ENCODE data around the gene ITFG2. TPM values are rescaled to one million over a fixed set of nuclear protein-coding genes. Genes with fewer than 3 reads are reported as not detected.

Gene ITFG2
- total and polyA plus RNA-seq, 2 of the 13 experiments (the other 11 are each of a cell fraction or from before 2014, with no cell fraction given), result 14.8 to 15.5 TPM

DNA sequence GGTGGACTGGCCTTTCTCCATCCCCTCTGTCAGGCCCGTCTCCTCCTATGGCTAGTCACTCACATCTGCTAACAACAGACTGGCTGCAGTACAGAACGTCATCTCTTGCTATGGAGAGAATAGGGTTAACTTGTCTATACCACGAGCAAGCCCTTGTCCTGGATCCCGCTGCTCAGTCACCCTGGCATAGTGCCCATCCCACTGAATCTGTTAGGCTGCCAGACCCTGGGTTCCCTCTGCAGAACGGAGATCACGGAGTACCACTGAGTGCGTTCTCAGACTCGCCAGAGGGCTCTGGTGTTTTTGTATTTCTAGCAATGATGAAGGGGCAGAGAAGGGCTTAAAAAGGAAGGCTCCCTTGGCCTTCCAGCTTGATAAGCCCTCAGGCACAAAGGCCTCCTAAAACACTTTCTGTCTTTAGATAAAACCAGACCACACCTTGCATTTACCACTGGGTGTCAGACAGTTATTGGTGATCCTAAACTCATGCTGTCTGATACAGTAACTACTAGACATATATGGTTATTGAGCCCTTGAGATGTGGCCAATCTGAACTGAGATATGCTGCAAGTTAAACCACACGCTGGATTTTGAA lies 28.7 kb downstream of the ITFG2 start:
- no peaks in the 10 kb centered on the region for H4K20me1 ChIP-seq (ENCODE audit: insufficient read depth, low read length)
- H3K79me2 ChIP-seq (ENCODE audit: insufficient read depth, low read length), result no peaks in the 10 kb centered on the region
- H3K9me3 ChIP-seq (ENCODE audit: low read length), result no peaks in the 10 kb centered on the region
- peaks cover 3 to 4% of the 10 kb centered on the region in 2 experiments; a peak in 3 of 5 replicates for H3K36me3 ChIP-seq (replicated peaks in 1 of 2; ENCODE audit: control insufficient read depth in 1 of 2, insufficient read depth in 2 of 2, low read length in 2 of 2)
- no TSS peak for BruUV-seq (replicated peaks)
- no peak for TF ChIP-seq KDM1A (CRISPR knock-in tag; IDR thresholded peaks at IDR 0.05)
- no peak for TF ChIP-seq RFX5 (IDR thresholded peaks at IDR 0.05; ENCODE audit: low read depth, low read length)
- TF ChIP-seq, protein P1, sequence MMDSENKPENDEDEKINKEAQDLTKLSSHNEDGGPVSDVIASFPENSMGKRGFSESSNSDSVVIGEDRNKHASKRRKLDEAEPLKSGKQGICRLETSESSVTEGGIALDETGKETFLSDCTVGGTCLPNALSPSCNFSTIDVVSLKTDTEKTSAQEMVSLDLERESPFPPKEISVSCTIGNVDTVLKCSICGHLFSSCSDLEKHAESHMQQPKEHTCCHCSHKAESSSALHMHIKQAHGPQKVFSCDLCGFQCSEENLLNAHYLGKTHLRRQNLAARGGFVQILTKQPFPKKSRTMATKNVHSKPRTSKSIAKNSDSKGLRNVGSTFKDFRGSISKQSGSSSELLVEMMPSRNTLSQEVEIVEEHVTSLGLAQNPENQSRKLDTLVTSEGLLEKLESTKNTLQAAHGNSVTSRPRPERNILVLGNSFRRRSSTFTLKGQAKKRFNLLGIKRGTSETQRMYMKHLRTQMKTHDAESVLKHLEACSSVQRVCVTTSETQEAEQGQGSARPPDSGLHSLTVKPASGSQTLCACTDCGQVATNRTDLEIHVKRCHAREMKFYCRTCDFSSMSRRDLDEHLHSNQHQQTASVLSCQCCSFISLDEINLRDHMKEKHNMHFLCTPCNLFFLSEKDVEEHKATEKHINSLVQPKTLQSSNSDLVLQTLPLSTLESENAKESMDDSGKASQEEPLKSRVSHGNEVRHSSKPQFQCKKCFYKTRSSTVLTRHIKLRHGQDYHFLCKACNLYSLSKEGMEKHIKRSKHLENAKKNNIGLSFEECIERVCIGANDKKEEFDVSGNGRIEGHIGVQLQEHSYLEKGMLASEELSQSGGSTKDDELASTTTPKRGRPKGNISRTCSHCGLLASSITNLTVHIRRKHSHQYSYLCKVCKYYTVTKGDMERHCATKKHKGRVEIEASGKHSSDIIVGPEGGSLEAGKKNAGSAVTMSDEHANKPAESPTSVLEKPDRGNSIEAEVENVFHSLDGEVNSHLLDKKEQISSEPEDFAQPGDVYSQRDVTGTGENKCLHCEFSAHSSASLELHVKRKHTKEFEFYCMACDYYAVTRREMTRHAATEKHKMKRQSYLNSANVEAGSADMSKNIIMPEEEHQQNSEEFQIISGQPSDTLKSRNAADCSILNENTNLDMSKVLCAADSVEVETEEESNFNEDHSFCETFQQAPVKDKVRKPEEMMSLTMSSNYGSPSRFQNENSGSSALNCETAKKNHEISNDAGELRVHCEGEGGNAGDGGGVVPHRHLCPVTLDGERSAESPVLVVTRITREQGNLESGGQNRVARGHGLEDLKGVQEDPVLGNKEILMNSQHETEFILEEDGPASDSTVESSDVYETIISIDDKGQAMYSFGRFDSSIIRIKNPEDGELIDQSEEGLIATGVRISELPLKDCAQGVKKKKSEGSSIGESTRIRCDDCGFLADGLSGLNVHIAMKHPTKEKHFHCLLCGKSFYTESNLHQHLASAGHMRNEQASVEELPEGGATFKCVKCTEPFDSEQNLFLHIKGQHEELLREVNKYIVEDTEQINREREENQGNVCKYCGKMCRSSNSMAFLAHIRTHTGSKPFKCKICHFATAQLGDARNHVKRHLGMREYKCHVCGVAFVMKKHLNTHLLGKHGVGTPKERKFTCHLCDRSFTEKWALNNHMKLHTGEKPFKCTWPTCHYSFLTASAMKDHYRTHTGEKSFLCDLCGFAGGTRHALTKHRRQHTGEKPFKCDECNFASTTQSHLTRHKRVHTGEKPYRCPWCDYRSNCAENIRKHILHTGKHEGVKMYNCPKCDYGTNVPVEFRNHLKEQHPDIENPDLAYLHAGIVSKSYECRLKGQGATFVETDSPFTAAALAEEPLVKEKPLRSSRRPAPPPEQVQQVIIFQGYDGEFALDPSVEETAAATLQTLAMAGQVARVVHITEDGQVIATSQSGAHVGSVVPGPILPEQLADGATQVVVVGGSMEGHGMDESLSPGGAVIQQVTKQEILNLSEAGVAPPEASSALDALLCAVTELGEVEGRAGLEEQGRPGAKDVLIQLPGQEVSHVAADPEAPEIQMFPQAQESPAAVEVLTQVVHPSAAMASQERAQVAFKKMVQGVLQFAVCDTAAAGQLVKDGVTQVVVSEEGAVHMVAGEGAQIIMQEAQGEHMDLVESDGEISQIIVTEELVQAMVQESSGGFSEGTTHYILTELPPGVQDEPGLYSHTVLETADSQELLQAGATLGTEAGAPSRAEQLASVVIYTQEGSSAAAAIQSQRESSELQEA (CRISPR knock-in tag; IDR thresholded peaks at IDR 0.05; ENCODE audit: not compliant biosample characterization), result no peak
- TF ChIP-seq, protein P2, sequence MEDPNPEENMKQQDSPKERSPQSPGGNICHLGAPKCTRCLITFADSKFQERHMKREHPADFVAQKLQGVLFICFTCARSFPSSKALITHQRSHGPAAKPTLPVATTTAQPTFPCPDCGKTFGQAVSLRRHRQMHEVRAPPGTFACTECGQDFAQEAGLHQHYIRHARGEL (CRISPR knock-in tag; IDR thresholded peaks at IDR 0.05), result no peak
- 94% methylated on average over 6 of the region's 9 CpGs for WGBS (ENCODE audit: low lambda C conversion rate)
- peaks cover 13% of the 10 kb centered on the region for H3K4me1 ChIP-seq (ENCODE audit: insufficient read depth, low read length)
- FAIRE-seq (no peak), ATAC-seq (no peak), DNase-seq (ENCODE audit: low spot score) (no peak)
- CTCF ChIA-PET (ENCODE audit: low intra/inter-chr PET ratio, low total read pairs), result no interaction called here
- H3K27ac ChIP-seq (ENCODE audit: extremely low read length, insufficient read depth, low read length), result no peak overlapping the region
- H3K4me2 ChIP-seq (ENCODE audit: low read depth, low read length), result no peak overlapping the region
- in situ Hi-C loops (cut with HindIII; ENCODE audit: extremely low pct_ligation_motif_present, low pct_unique_long_range_greater_than_20kb) (no loop called here), intact Hi-C loops (cut with micrococcal nuclease; ENCODE audit: unreplicated experiment) (no loop called here)
- H3K4me3 ChIP-seq (replicated peaks in 1 of 3; ENCODE audit: insufficient read depth in 1 of 3, low read depth in 2 of 3, low read length in 3 of 3), result no peak overlapping the region
- H2AFZ ChIP-seq (ENCODE audit: low read length), result no peak overlapping the region
- H3K27me3 ChIP-seq (ENCODE audit: control insufficient read depth in 1 of 2, insufficient read depth in 2 of 2, low read length in 2 of 2), result no peaks in the 10 kb centered on the region; a peak in 1 of 5 replicates
- POLR2A ChIA-PET, result no interaction called here
- H3K9ac ChIP-seq (ENCODE audit: insufficient read depth, low read depth, low read length), result no peak overlapping the region
